Glutamatergic neuron (in vitro differentiated cells): ENCODE data around the gene PAK1. TPM values are rescaled to one million over a fixed set of nuclear protein-coding genes. Genes with fewer than 3 reads are reported as not detected.
A peak's percentile ranks its signal among the peaks of the same experiment; 100 is the strongest.

ENCODE experiments used
- DNase-seq: peaks from one replicate; pipeline ENCODE4 v3.0.0; 2022
- H3K27ac Mint-ChIP-seq: one replicate; pipeline ENCODE4 v1.8.0; 2020; ENCODE audit warnings: mild to moderate bottlenecking, mixed read lengths, inconsistent platforms; ENCODE audit not compliant: unreplicated experiment
- H3K27me3 Mint-ChIP-seq: one replicate; pipeline ENCODE4 v1.8.0; 2020; ENCODE audit warnings: mild to moderate bottlenecking, moderate library complexity, mixed read lengths, inconsistent platforms; ENCODE audit not compliant: unreplicated experiment
- H3K36me3 Mint-ChIP-seq: one replicate; pipeline ENCODE4 v1.8.0; 2020; ENCODE audit warnings: mild to moderate bottlenecking, mixed read lengths, inconsistent platforms; ENCODE audit not compliant: unreplicated experiment
- H3K4me1 Mint-ChIP-seq: one replicate; pipeline ENCODE4 v1.8.0; 2020; ENCODE audit warnings: mild to moderate bottlenecking, low read depth, mixed read lengths, inconsistent platforms; ENCODE audit not compliant: unreplicated experiment
- H3K4me3 Mint-ChIP-seq: one replicate; pipeline ENCODE4 v1.8.0; 2020; ENCODE audit warnings: mild to moderate bottlenecking, mixed read lengths, inconsistent platforms; ENCODE audit not compliant: unreplicated experiment
- H3K9me3 Mint-ChIP-seq: one replicate; pipeline ENCODE4 v1.8.0; 2020; ENCODE audit warnings: mild to moderate bottlenecking, moderate library complexity, mixed read lengths, inconsistent platforms; ENCODE audit not compliant: unreplicated experiment
- total RNA-seq: library from RNA; stranded (reverse); fragmentation: NEBNext Ultra II Directional; extraction: Animal tissue kit (Norgen Biotek cat#: 25700); gene quantifications from one replicate; pipeline ENCODE4 v1.2.1, GENCODE V29; 2021; ENCODE audit not compliant: unreplicated experiment
- TF ChIP-seq, protein P1 (sequence below): fragments of 200-600 bp; sonication (generic); IDR thresholded peaks from one replicate; pipeline ENCODE4 v1.5.0; 2021; ENCODE audit not compliant: partially characterized antibody, unreplicated experiment

Gene PAK1
- total RNA-seq, 1 donor from 2014 or later: 126 TPM

- TF ChIP-seq, protein P1, sequence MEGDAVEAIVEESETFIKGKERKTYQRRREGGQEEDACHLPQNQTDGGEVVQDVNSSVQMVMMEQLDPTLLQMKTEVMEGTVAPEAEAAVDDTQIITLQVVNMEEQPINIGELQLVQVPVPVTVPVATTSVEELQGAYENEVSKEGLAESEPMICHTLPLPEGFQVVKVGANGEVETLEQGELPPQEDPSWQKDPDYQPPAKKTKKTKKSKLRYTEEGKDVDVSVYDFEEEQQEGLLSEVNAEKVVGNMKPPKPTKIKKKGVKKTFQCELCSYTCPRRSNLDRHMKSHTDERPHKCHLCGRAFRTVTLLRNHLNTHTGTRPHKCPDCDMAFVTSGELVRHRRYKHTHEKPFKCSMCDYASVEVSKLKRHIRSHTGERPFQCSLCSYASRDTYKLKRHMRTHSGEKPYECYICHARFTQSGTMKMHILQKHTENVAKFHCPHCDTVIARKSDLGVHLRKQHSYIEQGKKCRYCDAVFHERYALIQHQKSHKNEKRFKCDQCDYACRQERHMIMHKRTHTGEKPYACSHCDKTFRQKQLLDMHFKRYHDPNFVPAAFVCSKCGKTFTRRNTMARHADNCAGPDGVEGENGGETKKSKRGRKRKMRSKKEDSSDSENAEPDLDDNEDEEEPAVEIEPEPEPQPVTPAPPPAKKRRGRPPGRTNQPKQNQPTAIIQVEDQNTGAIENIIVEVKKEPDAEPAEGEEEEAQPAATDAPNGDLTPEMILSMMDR: no peak
- H3K9me3 Mint-ChIP-seq: peaks cover 3% of the 10 kb centered on the region
- H3K4me3 Mint-ChIP-seq: no peak overlapping the region
- peaks cover 42% of the 10 kb centered on the region for H3K4me1 Mint-ChIP-seq
- no peaks in the 10 kb centered on the region for H3K27me3 Mint-ChIP-seq
- H3K36me3 Mint-ChIP-seq: no peaks in the 10 kb centered on the region
- no peak for DNase-seq
- H3K27ac Mint-ChIP-seq: peak overlapping the region; percentile 40
Observed at GRCh38 chr11:77467233-77467632, 6.7 kb downstream of the PAK1 start.

GRCh38 chr11:77457340-77457739 is 16.6 kb downstream of the PAK1 start:
- DNase-seq: no peak
- Mint-ChIP-seq H3K36me3 (no peaks in the 10 kb centered on the region), H3K27ac (peak overlapping the region; percentile 67), H3K9me3 (peaks cover 2% of the 10 kb centered on the region), H3K4me3 (no peak overlapping the region), H3K27me3 (no peaks in the 10 kb centered on the region), H3K4me1 (peaks cover 24% of the 10 kb centered on the region)
- TF ChIP-seq, protein P1: no peak

- H3K36me3 Mint-ChIP-seq: no peaks in the 10 kb centered on the region
- H3K27ac Mint-ChIP-seq: no peak overlapping the region
- H3K4me1 Mint-ChIP-seq: peaks cover 27% of the 10 kb centered on the region
- TF ChIP-seq, protein P1: no peak
- no peaks in the 10 kb centered on the region for H3K27me3 Mint-ChIP-seq
- DNase-seq: no peak
- no peak overlapping the region for H3K4me3 Mint-ChIP-seq
- H3K9me3 Mint-ChIP-seq: peaks cover 2% of the 10 kb centered on the region
Observed at GRCh38 chr11:77455740-77456139, 18.2 kb downstream of the PAK1 start.

DNA sequence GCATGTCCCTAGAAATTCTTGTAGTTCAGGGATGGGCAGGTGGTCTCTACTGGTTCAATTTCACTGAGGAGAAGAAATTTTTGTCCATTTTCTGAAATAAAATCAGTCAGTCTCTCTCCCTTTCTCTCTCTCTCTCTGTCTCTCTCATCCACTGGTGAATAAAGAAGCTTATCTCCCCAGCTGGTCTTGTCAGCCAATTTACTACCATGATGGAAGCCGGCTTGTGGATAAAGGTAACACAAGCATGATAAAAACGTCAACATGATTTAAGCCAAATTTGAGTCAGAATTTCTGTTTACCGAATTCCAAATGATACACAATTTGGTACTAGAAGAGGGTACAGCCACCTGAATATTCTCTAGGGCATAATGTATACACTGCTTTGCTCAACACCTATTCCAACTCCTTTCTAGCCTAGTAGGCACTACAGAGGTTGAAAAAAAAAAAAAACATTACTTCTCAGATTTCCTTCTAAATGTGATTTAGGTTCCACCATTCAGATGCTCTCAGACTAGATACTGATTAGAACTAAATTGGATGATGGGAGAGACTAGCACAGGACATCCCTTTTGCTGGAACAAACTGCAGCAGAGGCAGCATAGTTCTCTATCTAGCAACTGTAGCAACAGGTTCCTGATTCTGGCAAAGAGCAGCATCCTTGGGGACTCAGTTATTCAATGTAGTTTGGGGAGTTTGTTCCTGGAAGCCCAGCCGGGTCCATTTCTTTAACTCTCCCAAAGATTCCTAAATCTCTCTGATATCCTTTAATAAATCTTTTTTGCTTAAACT is 18.8 kb downstream of the PAK1 start:
- Mint-ChIP-seq H3K36me3 (no peaks in the 10 kb centered on the region), H3K9me3 (peaks cover 2% of the 10 kb centered on the region), H3K4me3 (no peak overlapping the region), H3K27ac (no peak overlapping the region), H3K4me1 (peaks cover 27% of the 10 kb centered on the region), H3K27me3 (no peaks in the 10 kb centered on the region)
- TF ChIP-seq, protein P1: no peak
- DNase-seq: no peak

DNA sequence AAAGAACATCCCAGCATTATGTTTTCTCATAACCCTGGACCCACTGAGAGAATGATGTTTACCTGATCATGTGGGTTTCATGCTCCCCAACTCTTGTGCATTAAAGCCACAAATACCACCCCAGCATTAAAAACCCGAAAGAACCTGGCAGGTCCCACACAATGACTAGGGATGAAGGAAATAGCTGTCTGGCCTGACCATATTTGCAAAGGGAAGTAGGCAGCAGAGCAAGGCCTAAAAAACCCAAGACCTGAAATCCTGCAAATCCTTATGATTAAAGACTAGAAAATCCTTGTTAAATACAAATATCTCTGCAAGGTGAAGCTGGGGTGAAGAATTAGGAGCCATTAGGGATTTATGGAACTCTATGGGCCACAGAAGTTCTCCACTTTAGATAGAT is 23.7 kb downstream of the PAK1 start:
- TF ChIP-seq, protein P1: no peak
- H3K9me3 Mint-ChIP-seq: no peaks in the 10 kb centered on the region
- H3K27me3 Mint-ChIP-seq: peaks cover 2% of the 10 kb centered on the region
- H3K4me1 Mint-ChIP-seq: peaks cover 10% of the 10 kb centered on the region
- H3K27ac Mint-ChIP-seq: no peak overlapping the region
- H3K36me3 Mint-ChIP-seq: no peaks in the 10 kb centered on the region
- H3K4me3 Mint-ChIP-seq: no peak overlapping the region
- no peak for DNase-seq
